HK-2 (cell line): Measurements from ENCODE around the gene SOWAHB.

ENCODE experiments used
- DNase-seq: peaks from one replicate; pipeline ENCODE4 v3.0.0-alpha.2; 2018; ENCODE audit not compliant: unreplicated experiment

The SOWAHB gene, protein sequence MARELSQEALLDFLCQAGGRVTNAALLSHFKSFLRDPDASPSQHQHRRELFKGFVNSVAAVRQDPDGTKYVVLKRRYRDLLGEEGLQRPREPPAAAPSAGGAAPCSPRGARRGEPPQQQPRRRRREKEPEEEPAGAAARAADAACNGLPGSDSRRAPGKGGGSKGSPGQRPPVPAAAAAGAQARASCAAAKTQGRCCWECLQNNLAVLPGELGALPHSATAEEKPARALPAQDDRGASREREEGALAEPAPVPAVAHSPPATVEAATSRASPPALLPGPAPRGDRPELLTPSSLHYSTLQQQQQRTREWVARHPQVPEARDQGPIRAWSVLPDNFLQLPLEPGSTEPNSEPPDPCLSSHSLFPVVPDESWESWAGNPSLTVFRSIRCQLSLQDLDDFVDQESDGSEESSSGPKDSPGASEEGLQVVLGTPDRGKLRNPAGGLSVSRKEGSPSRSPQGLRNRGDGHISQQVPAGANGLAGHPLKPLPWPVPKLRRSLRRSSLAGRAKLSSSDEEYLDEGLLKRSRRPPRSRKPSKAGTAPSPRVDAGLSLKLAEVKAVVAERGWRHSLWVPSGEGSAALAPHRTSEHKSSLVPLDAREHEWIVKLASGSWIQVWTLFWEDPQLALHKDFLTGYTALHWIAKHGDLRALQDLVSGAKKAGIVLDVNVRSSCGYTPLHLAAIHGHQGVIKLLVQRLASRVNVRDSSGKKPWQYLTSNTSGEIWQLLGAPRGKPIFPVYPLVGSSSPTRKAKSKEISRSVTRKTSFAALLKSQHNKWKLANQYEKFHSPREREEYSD

GRCh38 chr4:76897536-76898384, at the start of gene SOWAHB:
TSS of gene SOWAHB (minus strand) at chr4:76898144. CDS start at chr4:76897849, 295 bp downstream.
- peak; percentile 54 for DNase-seq

- no peak for DNase-seq
These were observed 49.4 kb upstream of the SOWAHB start for GRCh38 chr4:76947369-76947768.

- DNase-seq: no peak
These were observed 45.8 kb upstream of the SOWAHB start for GRCh38 chr4:76943790-76944189.

GRCh38 chr4:76943129-76943620, 45.2 kb upstream of the SOWAHB start:
- no peak for DNase-seq

- no peak for DNase-seq
These were observed 41.2 kb upstream of the SOWAHB start for GRCh38 chr4:76939184-76939583.

DNA sequence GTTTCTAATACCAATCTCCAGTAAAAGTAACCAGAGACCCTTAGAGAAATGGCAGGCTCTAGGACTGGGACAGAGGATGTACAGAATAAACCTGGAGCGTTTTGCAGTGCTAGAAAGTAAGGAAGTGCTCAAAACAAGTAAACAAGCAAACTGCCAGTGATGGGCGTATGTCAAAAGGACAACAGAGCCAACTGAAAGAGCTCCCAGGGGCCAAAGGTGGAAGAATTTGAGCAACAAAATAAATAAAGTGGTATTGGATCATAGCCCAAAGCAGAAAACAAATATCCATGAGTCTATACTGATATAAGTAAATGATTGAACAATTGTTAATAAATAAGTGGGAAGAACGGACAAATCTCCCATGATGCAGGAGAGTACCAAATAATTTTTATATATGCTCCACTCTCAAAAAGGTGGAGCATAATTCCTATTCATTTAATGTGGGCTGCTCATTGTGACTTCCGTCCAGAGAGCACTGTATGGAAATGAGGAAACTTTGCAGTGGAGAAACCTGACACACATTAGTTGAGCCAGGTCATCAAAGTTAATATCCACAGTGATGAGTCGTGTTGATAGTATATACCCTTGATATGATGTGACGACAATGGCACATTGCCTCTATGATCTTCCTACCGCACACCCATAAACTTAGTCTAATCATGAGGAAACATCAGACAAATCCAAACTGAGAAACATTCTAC, 33.8 kb upstream of the SOWAHB start:
- DNase-seq: no peak

- DNase-seq: no peak
These were observed 33.1 kb upstream of the SOWAHB start for GRCh38 chr4:76931087-76931486.

DNA sequence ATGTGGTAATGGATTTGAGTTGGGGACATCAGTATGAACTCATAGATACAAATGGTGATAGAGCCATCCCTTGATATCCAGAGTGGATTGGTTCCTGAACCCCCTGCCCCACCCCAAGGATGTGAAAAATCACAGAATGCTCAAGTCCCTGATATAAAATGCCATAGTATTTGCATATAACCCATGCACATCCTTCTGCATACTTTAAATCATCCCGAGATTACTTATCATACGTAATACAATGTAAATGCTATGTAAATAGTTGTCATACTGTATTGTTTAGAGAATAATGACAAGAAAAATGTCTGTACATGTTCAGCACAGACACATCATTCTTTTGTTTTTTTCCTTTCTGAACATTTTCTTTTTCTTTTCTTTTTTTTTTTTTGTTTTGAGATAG, 32.7 kb upstream of the SOWAHB start:
- no peak for DNase-seq

- DNase-seq: no peak
These were observed 28.9 kb upstream of the SOWAHB start for GRCh38 chr4:76926841-76927240.

DNA sequence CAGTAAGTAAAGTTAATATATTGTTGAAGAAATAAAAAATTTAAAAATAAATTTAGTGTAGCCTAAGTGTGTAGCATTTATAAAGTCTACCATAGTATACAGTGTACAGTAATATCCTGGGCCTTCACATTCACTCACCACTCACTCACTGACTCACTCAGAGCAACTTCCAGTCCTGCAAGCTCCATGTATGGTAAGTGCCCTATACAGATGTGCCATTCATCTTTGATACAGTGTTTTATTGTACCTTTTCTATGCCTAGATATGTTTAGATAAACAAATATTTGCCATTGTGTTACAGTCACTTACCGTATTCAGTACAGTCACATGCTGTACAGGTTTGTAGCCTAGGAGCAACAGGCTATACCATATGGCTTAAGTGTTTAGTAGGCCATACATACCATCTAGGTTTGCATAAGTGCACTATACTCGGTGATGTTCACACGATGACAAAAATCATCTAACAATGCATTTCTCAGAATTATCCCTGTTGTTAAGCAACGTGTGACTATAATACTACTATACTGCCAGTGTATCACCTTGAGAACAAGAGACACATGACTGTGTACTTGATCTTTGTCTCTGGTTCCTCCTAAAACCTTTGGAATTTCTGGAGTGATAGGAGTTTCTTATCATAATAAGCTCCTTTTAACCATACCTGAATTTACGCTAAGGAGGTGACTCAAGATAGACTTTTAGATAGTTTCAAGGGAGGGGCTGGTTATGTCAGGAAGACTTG, 25.8 kb upstream of the SOWAHB start:
- DNase-seq: no peak

- DNase-seq: no peak
These were observed 22.8 kb upstream of the SOWAHB start for GRCh38 chr4:76920715-76921114.

DNA sequence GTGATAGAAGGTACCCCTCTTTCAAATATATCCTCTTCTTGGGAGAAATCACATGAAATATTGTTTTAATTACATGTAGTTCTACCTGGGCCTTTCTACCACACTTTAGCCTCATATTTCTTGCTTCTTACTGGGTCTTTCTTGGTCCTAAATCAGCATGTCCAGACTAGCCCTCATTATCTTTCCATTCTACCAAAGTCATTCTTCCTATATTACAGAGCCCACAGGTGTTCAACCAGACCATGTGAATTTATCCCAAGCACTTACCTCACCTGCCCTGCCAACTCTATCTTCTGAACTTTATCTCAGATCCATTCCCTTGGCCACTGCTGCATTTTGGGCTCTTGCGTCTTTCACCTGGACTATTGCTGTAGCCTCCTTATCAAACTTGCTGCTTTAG, 11.8 kb upstream of the SOWAHB start:
- DNase-seq: no peak

- DNase-seq: no peak
These were observed 7.6 kb upstream of the SOWAHB start for GRCh38 chr4:76905521-76905920.

DNA sequence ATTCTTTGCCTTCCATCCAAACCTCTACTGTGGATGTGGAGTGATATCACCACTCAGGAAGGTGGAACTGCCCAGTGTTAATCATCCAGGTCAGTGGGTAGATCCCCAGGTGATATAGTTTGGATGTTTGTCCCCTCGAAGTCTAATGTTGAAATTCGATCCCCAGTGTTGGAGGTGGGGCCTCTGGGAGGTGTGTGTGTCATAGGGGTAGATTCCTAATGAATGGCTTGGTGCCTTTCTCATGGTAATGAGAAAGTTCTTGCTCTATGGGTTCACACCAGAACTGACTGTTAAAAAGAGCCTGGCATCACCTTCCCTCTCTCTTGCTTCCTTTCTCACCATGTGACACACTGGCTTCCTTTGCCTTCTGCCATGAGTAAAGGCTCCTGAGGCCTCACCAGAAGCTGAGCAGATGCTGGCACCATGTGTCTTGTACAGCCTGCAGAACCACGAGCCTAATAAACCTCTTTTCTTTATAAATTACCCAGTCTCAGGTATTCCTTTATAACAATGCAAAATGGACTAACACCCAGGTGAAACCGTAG, 6.8 kb upstream of the SOWAHB start:
- no peak for DNase-seq

DNA sequence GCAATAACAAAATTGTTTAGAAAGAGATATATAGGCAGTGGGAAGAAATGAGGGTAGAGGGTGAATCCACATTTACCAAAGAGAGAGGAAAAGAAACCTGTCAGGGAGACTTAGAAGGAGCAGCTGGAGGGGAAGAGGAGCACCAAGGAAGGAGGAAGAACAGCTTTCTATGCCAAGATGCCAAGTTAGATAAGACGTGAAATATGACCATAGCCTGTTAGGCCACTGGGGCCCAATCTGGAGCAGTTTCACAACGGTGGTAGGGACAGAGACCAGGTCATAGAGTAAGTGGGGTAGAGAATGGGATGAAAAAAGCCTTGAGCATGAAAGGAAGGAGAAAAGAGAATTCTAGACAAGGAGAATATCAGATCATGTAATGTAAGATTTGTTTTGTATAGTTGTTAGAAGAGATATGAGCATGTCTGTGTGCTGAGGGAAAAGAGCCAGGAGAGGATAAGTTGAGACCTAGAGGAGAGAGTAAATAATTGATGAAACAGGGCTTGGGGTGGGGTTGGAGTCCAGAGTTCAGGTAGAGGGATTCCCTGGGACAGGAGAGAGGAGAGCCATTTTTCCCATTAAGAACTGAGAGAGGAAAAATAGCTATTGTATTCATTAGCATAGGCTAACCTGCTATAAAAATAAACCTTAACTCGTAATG, 4.4 kb upstream of the SOWAHB start:
- no peak for DNase-seq

DNA sequence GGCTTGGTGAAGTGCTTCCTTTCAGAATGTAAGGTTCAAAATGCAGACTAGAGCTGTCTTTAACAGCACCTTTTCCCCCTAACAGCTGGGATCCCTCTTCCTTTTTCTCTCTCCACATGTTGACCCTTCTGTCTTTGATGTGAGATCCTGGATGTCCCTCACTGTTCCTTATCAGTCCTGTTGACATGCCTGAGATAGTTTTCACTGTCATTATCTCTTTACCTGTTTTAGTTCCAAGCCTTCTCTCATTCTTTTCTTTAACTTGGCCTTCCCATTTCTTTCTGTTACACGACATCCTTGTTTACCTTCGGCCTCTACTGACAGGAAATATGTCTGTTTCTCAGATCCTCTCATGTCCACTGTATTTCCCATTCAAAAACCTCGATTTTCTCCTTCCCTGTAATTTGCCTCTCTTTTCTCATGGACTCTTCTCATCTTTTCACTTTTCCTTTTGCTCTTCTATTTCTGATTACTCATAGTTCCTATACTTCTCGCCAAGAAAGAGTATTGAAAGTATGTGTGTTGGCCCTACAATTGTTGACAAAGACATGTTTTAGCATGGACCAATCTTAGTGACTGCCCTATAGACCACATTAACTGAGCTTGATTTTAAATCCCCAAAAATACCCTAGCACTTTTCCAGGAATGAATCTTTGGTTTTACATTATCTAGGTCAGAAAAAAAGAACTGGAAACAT, 1.2 kb upstream of the SOWAHB start:
- DNase-seq: no peak

- DNase-seq: no peak
These were observed 395 bp upstream of the SOWAHB start for GRCh38 chr4:76898385-76898692.

GRCh38 chr4:76896614-76897535, 1.1 kb downstream of the SOWAHB start:
- peak; percentile 36 for DNase-seq
